ENCODE data around the gene BNIP3.

GRCh38 chr10:131975796-131976195 is 5.9 kb downstream of the BNIP3 start:
- TF ChIP-seq CTCF (IDR thresholded peaks at IDR 0.05; ENCODE audit: poor library complexity) = no peak
- TF ChIP-seq EZH2 (IDR thresholded peaks at IDR 0.05; ENCODE audit: borderline replicate concordance) = no peak
- no peak for TF ChIP-seq EZH2phosphoT487 (IDR thresholded peaks at IDR 0.05; ENCODE audit: low read depth, severe bottlenecking, unreplicated experiment)

Measured in hepatocyte (in vitro differentiated cells).